ENCODE results near the gene DIAPH2.

Gene DIAPH2

DNA sequence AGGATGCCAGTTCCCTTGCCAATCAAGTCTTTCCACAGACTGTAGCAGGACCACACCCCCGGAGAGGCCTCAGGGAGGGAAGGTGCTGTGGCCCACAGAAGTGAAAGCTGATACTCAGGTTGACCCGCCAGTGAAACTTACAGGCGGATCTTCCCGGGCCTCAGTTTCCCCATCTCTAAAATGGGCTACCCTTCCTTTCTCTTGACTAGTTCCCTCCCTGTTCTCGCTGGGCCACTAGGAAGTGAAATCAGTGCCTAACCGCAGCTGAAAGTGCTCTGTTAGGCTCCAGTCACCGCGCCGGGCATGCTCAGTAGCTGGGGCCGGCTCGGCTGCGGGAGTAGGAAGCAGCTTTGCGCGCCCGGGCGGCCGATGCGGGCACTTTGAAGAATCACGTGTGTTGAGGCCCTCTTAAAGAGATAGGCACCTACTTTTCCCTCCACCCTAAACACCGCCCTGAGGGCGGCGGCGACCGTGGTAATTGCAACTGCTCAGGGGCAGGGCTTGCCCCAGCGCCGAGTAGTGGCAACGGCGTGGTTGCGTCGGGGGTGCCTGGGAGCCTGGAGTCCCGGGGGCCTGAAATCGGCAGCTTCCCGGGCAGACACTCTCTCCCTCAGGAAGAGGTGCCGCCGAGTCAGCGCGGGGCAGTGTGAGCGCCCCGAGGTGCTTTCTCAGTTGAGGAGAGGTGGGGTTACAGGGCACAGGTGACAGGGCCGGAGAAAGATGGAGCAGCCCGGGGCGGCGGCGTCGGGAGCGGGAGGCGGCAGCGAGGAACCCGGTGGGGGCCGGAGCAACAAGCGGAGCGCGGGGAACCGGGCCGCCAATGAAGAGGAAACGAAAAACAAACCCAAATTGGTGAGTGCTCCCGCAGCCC is at the start of gene DIAPH2:
Gene DIAPH2 (plus strand): TSS at position 504 of the 871 bp plus-strand sequence.
- DNase-seq, result peak; percentile 71

DNA sequence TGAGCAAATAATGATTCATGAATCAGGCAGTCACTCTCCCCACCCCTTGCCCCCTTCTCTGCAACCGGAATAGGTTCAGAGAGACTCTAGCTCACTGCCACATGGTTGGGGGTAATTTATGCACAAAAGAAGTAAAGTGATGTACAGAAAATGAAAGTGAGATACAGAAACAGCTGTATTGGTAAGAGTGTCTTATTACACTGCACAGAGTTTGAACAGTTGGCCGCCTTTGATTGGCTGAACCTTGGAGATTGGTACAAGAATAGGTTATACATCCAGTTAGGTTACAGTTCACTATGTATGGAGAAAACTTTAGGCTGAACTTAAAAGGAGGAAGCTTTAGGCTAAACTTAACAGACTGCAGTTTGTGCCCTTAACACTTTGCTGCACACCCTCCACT is 34.6 kb upstream of the DIAPH2 start:
- DNase-seq, result no peak

DNA sequence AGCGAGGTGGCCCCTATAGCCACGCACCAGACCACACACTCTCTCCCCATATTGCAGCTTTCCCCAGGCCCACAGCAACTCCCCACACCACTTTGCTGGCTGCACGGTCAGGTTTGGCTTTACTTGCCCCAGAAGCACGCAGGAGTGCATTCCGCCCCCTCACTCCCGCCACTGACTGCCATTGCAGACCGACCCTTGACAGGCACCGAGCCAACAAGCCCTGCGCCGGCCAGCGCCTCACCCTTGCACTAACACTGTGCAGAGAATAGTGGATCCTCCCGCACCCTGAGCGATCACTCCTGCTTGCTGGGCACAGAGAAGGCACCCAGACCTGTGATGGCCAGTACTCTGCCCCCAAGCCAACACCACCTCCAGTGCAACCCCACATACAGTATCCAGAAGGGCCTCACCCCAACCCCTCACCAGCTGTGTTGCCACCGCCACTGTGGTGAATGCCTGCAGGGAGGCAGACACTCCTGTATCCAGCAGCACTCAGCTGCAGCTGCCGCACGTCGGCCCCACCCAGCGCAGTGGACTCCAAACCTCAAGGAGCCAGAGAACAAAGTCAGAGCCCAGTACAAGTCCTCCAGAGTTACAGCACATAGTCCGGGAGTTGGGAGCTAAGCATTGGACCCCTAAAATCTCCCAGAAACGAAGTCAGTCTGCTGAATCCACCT is 28.6 kb upstream of the DIAPH2 start:
- no peak for DNase-seq

DNA sequence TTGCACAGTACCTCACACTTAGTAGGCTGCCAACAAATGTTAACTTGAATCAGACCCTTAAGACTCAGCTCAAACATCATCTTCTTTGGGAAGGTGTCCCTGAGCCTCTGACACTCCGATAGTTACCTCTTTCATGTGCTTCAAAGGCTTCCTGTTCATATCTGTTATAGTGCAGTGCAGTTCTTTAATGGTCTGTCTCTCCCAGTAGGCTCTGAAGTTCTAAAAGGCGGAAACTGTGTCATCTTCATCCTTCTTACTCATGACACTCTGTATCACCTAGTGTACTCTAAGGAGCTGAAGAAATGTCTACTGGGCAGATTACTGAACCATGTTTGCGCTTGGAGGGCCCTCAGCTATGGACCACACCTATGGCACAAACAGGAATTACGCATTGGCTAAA is 2.1 kb upstream of the DIAPH2 start:
- no peak for DNase-seq

DNA sequence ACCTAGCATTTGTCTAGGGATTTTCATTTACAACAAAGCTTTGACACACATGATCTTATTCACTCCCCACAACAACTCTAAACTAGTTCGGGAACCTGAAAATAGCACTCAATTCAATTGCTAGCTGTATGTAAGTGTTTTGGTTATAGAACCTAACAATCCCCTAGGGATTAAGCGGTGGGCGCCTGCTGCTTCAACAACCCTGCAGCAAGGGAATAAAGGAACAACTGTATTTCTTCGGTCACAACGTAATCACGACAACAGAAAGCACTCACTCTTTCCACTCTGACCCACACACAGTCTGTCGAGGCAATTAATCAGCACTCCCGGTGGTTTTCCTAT is 674 bp upstream of the DIAPH2 start:
- DNase-seq, result no peak

DNA sequence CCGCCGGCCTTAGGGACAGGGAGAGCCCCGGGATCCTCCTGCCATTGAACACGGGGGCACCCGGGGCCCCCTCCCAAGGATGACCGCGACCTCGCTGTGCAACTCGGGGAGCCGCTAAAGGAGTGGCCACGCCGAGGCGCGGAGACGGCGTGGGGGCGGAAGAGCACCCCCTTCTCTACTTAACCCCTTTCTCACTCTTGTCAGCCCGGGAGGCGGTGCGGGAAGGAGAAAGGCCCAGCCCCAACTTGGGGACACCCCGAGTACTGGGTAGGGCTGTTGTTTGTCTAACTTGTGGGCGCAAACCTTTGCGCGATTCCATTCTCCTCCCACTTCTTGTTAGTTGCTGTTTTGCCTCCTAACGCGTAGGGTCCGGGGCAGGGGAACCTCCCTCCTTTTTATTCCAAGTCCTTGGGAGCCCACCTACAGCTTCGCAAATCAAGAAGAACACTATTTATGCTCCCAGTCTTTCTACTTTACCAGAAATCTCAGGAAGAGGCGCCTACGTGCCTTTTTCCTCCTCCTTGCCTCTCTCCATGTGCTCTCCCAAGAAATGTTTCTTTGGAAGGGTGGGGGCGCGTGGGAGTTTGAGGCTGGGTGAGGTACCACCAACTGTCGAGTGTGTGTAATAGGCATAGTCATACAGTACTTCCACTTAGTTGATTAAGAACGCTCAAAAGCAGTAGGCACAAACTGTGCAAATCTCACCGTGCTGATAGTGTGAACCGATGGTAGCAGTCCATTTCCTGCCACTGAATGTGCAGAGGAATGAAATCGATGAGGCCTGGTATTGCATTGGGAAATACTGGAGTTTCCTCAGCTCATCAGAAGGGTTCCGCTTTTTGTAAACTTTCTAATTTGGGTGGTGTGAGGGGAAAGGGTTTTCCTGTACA is 813 bp downstream of the DIAPH2 start:
- DNase-seq, result peak; percentile 39

DNA sequence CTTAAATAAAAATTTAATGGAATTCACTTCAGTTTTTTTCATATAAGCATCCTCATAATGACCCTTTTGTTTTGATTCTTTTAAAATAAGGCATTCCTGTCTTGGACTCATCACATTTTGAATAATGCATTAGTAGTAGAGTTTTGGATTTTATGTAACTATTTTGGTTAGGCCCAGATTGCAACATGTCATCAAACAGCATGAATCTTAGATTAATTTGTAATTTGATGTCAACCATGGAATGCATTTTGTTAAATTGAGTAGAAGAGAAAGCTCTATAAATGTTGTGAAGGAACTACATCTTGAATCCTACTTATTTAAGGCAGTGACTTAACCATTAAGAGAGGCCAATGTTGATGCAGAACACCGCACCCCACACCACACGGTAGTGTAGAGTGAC is 3.1 kb downstream of the DIAPH2 start:
- no peak for DNase-seq

DNA sequence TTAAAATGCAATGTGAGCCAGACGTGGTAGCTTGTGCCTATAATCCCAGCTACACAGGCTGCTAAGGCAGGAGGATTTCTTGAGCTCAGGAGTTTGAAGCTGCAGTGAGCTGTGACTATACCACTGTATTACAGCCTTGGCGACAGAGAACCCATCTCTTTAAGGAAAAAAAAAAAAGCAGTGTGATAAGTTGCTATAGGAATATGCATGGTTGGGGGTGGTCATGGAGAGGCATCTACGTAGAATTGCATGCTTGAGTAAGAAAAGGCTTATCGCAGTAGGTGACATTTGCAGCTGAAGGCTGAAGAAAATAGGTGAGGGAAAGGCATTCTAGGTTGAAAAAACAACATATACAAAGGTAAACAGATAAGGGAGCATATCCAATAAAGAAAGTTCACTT is 4.1 kb downstream of the DIAPH2 start:
- no peak for DNase-seq

DNA sequence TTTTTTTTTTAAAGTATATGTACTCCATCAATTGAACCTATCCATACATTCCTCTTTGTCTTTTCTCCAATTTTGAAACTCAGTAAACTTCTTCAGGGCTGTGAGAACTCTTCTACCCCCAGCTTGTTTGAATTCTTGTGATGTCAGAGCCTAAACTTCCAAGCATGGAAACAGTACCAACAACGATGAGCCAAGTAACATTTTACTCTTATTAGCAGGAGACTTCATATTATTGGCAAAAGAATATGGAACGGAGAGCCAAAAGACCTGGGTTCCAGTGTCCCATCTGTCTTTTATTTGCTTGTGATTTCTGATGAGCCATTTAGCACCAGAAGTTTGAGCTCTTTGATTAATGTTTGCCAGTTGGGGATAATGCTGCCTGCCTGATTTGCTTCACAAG is 5.3 kb downstream of the DIAPH2 start:
- no peak for DNase-seq

DNA sequence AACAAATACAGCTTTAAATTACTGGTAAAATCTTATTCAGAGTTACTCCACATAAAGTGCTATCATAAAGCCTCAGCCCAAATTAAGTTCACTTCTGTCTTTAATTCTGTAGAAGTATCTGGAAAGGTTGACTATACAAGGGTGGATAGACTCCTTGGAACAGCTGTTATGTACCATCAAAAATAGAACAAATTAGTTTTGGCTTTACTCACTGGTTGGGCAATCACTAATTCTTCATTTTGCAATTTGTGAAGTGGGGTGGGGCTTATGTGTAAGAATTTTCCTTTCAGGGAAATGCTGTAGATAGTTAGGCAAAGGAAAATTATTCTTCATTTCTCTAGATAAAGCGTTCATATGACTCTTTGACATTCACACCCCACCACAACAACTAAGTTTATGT is 7.8 kb downstream of the DIAPH2 start:
- peak; percentile 24 for DNase-seq

DNA sequence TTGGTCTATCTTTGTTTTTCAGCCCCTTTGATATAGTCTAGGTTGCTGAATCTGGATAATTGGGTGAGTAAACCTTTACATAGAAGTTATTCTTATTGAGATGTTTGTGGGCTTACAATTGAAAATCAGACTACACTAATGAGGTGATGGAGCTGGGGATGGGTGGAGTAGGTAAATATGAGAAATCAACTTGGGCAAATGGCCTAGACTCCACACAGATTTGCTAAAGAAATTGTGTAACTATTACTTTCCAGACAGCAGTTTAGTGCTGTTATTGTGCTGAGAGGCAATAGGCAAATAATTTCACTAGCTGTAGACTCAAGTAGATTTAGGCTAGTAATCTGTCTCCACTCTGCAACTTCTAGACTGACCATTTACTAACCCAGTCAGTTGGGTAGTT is 8.2 kb downstream of the DIAPH2 start:
- DNase-seq, result no peak

DNA sequence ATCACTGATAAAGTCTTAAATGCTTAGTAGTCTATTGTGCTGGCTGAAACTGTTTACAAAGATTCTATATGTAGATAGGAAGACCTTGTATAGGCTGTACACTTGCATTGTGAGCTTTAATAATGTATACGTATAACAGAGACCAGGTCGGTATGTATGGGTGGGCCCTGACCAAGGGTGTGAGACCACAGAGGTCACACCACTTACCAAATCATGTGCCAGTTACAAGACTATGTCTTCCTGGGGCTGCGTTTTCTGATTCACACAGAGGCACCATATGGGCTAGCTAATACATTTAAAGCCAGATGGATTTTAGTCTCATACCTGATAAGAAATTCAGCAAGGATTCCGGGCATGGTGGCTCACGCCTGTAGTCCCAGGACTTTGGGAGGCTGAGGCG is 8.8 kb downstream of the DIAPH2 start:
- no peak for DNase-seq

DNA sequence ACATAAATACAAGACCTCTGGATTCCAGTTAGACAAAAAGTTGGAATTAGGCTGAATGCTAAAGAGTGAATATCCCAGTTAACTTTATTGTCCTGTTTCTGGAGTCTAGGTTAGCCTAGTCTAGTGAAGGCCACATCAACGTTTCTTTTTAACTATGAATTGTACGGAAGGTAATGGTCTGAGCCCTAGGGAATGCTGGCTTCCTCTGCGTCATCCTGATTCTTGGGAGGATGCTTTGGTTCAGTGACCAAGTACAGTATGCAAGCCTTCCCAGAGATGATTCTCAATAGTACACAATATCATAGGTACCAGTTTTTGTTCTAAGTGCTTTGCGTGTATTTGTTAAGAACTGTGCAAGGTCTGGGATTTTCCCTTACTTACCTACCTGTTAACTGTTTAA is 11.8 kb downstream of the DIAPH2 start:
- DNase-seq, result no peak

DNA sequence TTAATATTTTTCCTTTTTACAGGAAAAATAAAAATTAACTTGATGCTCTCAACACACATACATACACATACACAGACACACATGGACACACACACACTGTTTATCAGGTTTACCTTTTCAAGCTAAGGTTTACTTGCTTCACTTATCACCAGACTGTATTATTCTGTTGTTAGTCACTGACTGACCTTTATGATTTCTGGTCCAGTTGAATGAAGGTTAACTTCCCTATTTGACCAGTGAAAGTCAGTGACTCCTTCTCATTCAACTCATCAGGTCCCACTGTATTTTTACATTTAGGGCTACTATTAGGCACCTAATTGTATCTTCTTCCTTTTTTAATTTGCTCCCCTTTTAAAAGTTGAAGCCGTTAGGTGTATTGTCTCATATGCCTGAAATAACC is 16.0 kb downstream of the DIAPH2 start:
- no peak for DNase-seq

DNA sequence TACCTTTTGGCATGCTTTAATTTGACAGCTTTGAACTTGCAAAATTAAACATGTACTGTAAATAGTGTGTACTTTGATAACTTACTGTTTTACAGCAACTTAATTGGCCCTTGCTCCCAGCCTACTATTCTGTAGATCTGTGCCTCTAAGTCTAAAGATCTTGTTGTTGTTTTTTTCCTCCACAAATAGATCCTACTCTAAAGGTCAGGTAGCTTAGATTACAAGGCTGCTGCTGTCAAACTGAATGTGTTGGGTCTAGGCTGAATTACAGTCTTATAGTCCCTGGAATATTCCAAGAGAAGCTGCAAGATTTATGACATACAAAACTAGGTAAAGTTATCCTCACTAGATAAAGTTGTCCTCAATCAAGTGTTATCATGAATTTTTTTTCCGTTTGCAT is 18.7 kb downstream of the DIAPH2 start:
- no peak for DNase-seq

DNA sequence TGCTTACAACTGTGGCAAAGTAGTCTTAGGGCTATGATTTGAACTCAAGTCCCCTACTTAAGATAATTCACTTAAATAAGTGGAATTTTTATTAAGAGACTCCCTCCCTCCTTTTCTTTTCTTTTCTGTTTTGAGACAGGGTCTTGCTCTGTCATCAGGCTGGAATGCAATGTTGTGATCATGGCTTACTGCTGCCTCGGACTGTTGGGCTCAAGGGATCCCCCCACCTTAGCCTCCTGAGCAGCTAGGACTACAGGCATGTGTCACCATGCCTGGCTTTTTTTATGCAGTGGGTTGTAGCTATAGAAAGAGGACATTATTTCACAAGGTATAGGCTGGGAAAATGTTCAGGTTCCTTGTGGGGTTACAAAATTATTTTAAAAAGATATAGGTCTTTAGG is 19.2 kb downstream of the DIAPH2 start:
- DNase-seq, result no peak

DNA sequence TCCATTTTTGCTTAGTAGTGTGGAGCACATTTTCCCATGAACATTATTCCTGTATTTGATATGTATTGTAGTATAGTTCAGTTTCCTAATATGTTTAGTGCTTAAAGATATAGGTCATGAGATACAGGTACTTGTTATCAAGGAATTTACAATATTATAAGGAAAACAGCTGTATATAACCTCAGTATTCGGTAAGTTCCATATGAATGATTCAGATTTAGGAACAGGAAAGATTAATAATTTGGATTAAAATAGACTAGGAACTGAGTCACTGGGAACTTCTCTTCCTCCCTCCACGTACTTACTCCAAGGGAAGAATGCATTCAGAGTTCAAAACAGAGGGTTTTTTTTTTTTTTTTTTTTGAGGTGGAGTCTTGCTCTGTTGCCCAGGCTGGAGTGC is 20.0 kb downstream of the DIAPH2 start:
- DNase-seq, result peak; percentile 60

DNA sequence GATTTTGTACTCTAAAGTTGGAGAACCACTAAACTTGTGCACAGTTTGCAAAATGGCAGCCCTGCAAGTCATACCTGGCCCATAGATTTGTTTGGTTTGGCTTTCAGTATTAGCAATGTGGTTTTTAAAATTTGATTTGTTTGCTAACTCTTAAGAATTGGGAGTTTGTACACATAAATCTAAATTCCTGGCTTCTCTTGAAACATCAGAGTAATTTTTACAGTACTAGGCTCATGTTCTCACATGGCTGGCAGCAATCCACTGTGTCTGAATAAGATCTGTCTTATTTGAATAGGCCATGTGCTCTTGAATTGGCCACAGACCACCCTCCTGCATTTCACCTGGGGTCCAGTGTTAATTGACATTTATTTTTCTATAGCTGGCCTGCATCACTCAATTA is 21.3 kb downstream of the DIAPH2 start:
- DNase-seq, result no peak

DNA sequence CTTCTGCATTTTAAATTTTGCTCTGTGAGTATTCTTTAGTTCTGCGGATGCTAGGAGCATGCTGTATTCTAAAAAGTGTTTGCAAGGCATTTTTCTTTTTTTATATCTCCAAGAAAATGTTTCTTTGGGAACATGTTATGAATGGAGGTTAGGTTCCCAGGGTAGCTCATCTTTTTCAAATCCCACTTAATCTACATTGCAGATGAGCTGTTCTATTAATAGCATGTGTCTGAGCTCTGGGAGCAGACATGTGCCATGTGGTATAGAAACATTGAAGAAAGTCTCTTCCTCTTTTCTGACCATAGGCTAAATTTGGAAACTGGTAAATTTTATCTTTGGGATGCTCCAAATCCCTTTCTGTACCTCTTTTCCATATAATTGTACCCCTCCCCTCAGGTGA is 23.2 kb downstream of the DIAPH2 start:
- peak; percentile 25 for DNase-seq

DNA sequence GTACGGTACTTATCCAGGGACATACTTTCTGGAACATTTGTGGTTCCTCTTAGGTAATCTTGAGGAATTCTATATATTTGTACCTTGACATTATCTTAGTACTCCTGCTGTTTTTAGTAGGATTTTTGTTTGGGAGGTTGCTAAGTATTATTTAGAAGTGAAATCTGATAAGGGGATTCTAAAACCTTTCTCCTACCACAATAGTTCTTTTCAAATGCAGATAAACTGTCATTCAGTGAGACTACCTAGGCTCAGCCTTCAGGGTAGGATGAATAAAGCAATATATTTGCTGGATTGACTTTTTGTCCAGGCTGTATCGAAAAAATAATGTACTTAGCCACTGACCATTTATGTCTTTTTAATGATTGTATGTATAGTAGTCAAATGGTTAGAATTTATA is 25.4 kb downstream of the DIAPH2 start:
- no peak for DNase-seq

DNA sequence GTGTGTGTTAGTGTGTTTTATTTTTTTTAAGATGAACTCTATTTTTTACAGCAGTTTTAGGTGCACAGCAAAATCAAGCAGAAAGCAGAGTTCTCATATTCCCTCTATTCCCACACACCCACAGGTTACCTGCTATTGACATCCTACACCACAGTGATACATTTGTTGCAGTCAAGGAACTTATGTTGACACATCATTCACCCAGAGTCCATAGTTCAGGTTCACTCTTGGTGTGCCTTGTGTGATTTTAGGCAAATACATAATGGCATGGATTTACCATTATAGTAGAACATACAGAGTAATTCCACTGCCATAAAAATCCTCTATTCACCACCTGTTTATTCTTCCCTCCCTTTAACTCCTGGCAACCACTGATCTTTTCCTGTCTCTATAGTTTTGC is 28.7 kb downstream of the DIAPH2 start:
- no peak for DNase-seq

DNA sequence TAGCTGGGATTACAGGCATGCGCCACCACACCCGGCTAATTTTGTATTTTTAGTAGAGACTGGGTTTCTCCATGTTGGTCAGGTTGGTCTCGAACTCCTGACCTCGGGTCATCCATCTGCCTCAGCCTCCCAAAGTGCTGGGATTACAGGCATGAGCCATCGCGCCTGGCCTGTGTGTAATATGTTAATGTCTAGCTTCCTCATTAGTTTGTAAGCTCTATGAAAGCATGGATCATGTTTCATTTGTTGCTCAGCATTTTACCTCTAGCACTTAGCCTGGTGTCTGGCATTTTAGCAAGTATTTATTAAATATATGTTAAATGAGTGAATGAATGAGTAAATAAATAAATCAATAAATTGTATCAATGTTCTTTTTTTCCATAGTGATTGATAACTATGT is 29.8 kb downstream of the DIAPH2 start:
- DNase-seq, result peak; percentile 28

DNA sequence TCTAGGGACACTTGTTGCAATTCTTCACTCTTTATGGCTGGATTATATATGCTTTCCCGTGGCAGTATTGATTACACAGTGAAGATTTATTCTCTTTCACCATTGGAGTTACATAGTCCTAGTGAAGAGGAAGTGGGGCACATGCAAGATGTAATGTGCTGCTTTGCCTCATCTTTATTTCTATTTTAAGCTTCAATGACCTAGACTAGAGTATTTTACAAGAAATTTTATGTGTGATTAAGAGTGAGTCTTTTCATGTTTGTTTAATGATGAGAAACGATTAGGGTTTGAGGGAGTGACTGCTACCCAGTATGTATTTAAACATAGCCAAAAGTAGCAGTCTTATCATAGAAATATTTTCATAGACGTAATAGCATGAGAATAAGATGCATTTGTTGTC is 30.8 kb downstream of the DIAPH2 start:
- peak; percentile 64 for DNase-seq

Data from HCEC 1CT (cell line).